Stomach (tissue), 9 donors: Measurements from ENCODE around the gene BAZ2B. TPM values are rescaled to one million over a fixed set of nuclear protein-coding genes. Genes with fewer than 3 reads are reported as not detected.

Experiments used
- DNase-seq, 2 donors: peaks; one replicate each; pipeline versions ENCODE4 v3.0.0 to v3.0.0-alpha.2; 2013 to 2019
- H3K27ac ChIP-seq, 5 donors: fragments of 200-600 bp in 4 of 5; sonication (generic) in 4 of 5; one replicate each; pipeline ENCODE4 v1.5.1; 2013 to 2019; ENCODE audit warnings: mild to moderate bottlenecking in 1 of 5, moderate library complexity in 1 of 5
- H3K27me3 ChIP-seq, 3 donors: fragments of 200-600 bp; sonication (generic); one replicate each; pipeline ENCODE4 v1.5.1; 2017 to 2019; ENCODE audit warnings: mixed run types in 1 of 3
- H3K36me3 ChIP-seq, 4 donors: fragments of 200-600 bp; sonication (generic); 1 replicate in 3 of 4; 2 replicates in 1 of 4; pipeline ENCODE4 v1.5.1; 2016 to 2019
- H3K4me1 ChIP-seq, 4 donors: fragments of 200-600 bp; sonication (generic); one replicate each; pipeline ENCODE4 v1.5.1; 2016 to 2019
- H3K4me3 ChIP-seq, 4 donors: fragments of 200-600 bp; sonication (generic) in 3 of 4; one replicate each; pipeline ENCODE4 v1.5.1; 2016 to 2019; ENCODE audit warnings: mild to moderate bottlenecking in 1 of 4
- H3K9me3 ChIP-seq, 4 donors: fragments of 200-600 bp; sonication (generic); one replicate each; pipeline ENCODE4 v1.5.1; 2016 to 2019
- CTCF ChIP-seq, 7 experiments: fragments of 450-650 bp in 4 of 7; fragments of 200-600 bp in 3 of 7; sonication (generic) in 3 of 7; IDR thresholded peaks; one replicate each; pipeline ENCODE4 v1.5.1; 2016 to 2019; ENCODE audit warnings: antibody characterized with exemption in 7 of 7, control low read depth in 2 of 7, mild to moderate bottlenecking in 1 of 7
- EP300 ChIP-seq: sonication (generic); formaldehyde crosslinking; IDR thresholded peaks from one replicate; pipeline ENCODE4 v1.6.1; 2017; ENCODE audit warnings: antibody characterized with exemption
- POLR2A ChIP-seq, 4 donors: fragments of 450-650 bp; IDR thresholded peaks; one replicate each; pipeline ENCODE4 v1.6.1; 2016; ENCODE audit warnings: antibody characterized with exemption in 4 of 4, control low read depth in 2 of 4, mild to moderate bottlenecking in 1 of 4, moderate library complexity in 1 of 4
- POLR2AphosphoS5 ChIP-seq, 3 donors: sonication (generic); formaldehyde crosslinking; IDR thresholded peaks; one replicate each; pipeline ENCODE4 v1.6.1; 2016; ENCODE audit warnings: antibody characterized with exemption in 3 of 3
- WGBS, 5 donors: extraction: QIAGEN DNeasy Blood & Tissue Kit in 3 of 5; methylation state at CpG; one replicate each; pipeline versions ENCODE4 v1.1.5 to v1.1.7; 2013 to 2018; 5-methylcytosine and 5-hydroxymethylcytosine counted together
- intact Hi-C: fragments of 100-400 bp; cut with DNase I; formaldehyde crosslinking; loops from one replicate; pipeline ENCODE4 v1.15.1; 2023; ENCODE audit warnings: low total_unique reads
- polyA plus RNA-seq, 3 donors: library from polyadenylated mRNA; stranded (reverse); fragments of 200-250 nt; gene quantifications; one replicate each; pipeline ENCODE4 v1.2.3, GENCODE V29; 2013
- total RNA-seq, 5 donors: library from RNA; depleted of rRNA; stranded (reverse); fragments of >200 nt; gene quantifications; one replicate each; pipeline versions ENCODE4 v1.1.0 to v1.2.3, GENCODE V29; 2014 to 2016
- donor health status: healthy with polysubstance abuse.
- donor health status: Bipolar disorder and iron deficiency.
- donor health status: healthy.

BAZ2B gene
- total and polyA plus RNA-seq, 8 donors = 7.2 to 245 (median 59.2) TPM

- Histone ChIP-seq H3K4me1 (peaks cover 10 to 29% (median 18%) of the 10 kb centered on the region in 4 donors), H3K27ac (peak within 1 kb of the TSS; percentile 86 to 94 (median 93)), H3K27me3 (no peaks in the 10 kb centered on the region), H3K36me3 (peaks cover 0 to 18% (median 13%) of the 10 kb centered on the region in 4 donors), H3K4me3 (peak within 1 kb of the TSS; percentile 69 to 98 (median 89)), H3K9me3 (no peaks in the 10 kb centered on the region)
- peak in 2 of 3 donors; percentile 21 to 32 for TF ChIP-seq POLR2AphosphoS5 (IDR thresholded peaks at IDR 0.05)
- TF ChIP-seq EP300 = no peak
- no peak for TF ChIP-seq POLR2A (IDR thresholded peaks at IDR 0.05)
- no peak for TF ChIP-seq CTCF (IDR thresholded peaks at IDR 0.05)
- peak; percentile 74 to 89 for DNase-seq
- intact Hi-C loops = no loop called here
- 1 to 3% (median 2%) methylated on average over 33 to 64 of the region's 64 CpGs for WGBS, 5 donors
Measured at GRCh38 chr2:159285929-159286708, 330.2 kb downstream of the BAZ2B start, which contains the start of gene WDSUB1. Gene WDSUB1 (minus strand): TSS chr2:159286703. CDS start chr2:159283069, 3,634 bp downstream.

- 70 to 81% (median 74%) methylated on average over 11 of the region's 11 CpGs for WGBS, 5 donors
- H3K4me3 ChIP-seq = peak overlapping the region; percentile 69 to 98 (median 89)
- intact Hi-C loops = no loop called here
- H3K9me3 ChIP-seq = no peaks in the 10 kb centered on the region
- H3K36me3 ChIP-seq = peaks cover 0 to 23% (median 18%) of the 10 kb centered on the region in 4 donors
- TF ChIP-seq POLR2A (IDR thresholded peaks at IDR 0.05) = no peak
- TF ChIP-seq POLR2AphosphoS5 (IDR thresholded peaks at IDR 0.05) = no peak
- no peak for TF ChIP-seq CTCF (IDR thresholded peaks at IDR 0.05)
- no peak for TF ChIP-seq EP300
- no peaks in the 10 kb centered on the region for H3K27me3 ChIP-seq
- peak overlapping the region; percentile 86 to 94 (median 93) for H3K27ac ChIP-seq
- peaks cover 10 to 25% (median 18%) of the 10 kb centered on the region in 4 donors for H3K4me1 ChIP-seq
- DNase-seq = no peak
Measured at GRCh38 chr2:159285433-159285832, 330.9 kb downstream of the BAZ2B start.

GRCh38 chr2:159283529-159283928, 332.8 kb downstream of the BAZ2B start:
- Histone ChIP-seq H3K27ac (no peak overlapping the region), H3K36me3 (peaks cover 0 to 34% (median 29%) of the 10 kb centered on the region in 4 donors), H3K9me3 (no peaks in the 10 kb centered on the region), H3K4me3 (no peak overlapping the region), H3K4me1 (peaks cover 10 to 25% (median 18%) of the 10 kb centered on the region in 4 donors), H3K27me3 (no peaks in the 10 kb centered on the region)
- no peak for TF ChIP-seq CTCF (IDR thresholded peaks at IDR 0.05)
- TF ChIP-seq POLR2A (IDR thresholded peaks at IDR 0.05) = no peak
- TF ChIP-seq POLR2AphosphoS5 (IDR thresholded peaks at IDR 0.05) = no peak
- TF ChIP-seq EP300 = no peak
- DNase-seq = no peak
- 80 to 95% (median 87%) methylated on average over 5 to 6 of the region's 6 CpGs for WGBS, 5 donors
- intact Hi-C loops = no loop called here

- H3K9me3 ChIP-seq = no peaks in the 10 kb centered on the region
- 97 to 99% (median 99%) methylated on average over 6 of the region's 6 CpGs for WGBS, 5 donors
- H3K27me3 ChIP-seq = no peaks in the 10 kb centered on the region
- H3K36me3 ChIP-seq = peaks cover 0 to 41% (median 31%) of the 10 kb centered on the region in 4 donors
- H3K27ac ChIP-seq = no peak overlapping the region
- peaks cover 4 to 18% (median 12%) of the 10 kb centered on the region in 4 donors for H3K4me1 ChIP-seq
- intact Hi-C loops = no loop called here
- DNase-seq = no peak
- TF ChIP-seq CTCF (IDR thresholded peaks at IDR 0.05) = no peak
- TF ChIP-seq POLR2AphosphoS5 (IDR thresholded peaks at IDR 0.05) = no peak
- TF ChIP-seq EP300 = no peak
- no peak for TF ChIP-seq POLR2A (IDR thresholded peaks at IDR 0.05)
- no peak overlapping the region for H3K4me3 ChIP-seq
Measured at GRCh38 chr2:159281002-159281401, 335.3 kb downstream of the BAZ2B start.
